Measurements from ENCODE around the gene SIPA1L3.

Gene SIPA1L3

GRCh38 chr19:38073841-38074685, 167.1 kb downstream of the SIPA1L3 start:
- no peak for DNase-seq

GRCh38 chr19:38076337-38076736, 169.3 kb downstream of the SIPA1L3 start:
- DNase-seq, result no peak

GRCh38 chr19:38078302-38078930, 171.4 kb downstream of the SIPA1L3 start:
- DNase-seq, result no peak

GRCh38 chr19:38079926-38080380, 172.9 kb downstream of the SIPA1L3 start:
- peak; percentile 67 for DNase-seq

GRCh38 chr19:38081547-38082255, 174.7 kb downstream of the SIPA1L3 start:
- no peak for DNase-seq

GRCh38 chr19:38082256-38083118, 175.5 kb downstream of the SIPA1L3 start:
- DNase-seq, result no peak

GRCh38 chr19:38084196-38084595, 177.2 kb downstream of the SIPA1L3 start:
- no peak for DNase-seq

- no peak for DNase-seq
Measured at GRCh38 chr19:38089440-38089839, 182.4 kb downstream of the SIPA1L3 start.

GRCh38 chr19:38093154-38093553, 186.1 kb downstream of the SIPA1L3 start:
- no peak for DNase-seq

- no peak for DNase-seq
Measured at GRCh38 chr19:38093587-38093986, 186.6 kb downstream of the SIPA1L3 start.

- DNase-seq, result peak; percentile 76
Measured at GRCh38 chr19:38095411-38096308, 188.7 kb downstream of the SIPA1L3 start.

- no peak for DNase-seq
Measured at GRCh38 chr19:38099966-38100365, 193.0 kb downstream of the SIPA1L3 start.

GRCh38 chr19:38100589-38100988, 193.6 kb downstream of the SIPA1L3 start:
- no peak for DNase-seq

GRCh38 chr19:38101723-38102122, 194.7 kb downstream of the SIPA1L3 start:
- DNase-seq, result no peak

- no peak for DNase-seq
Measured at GRCh38 chr19:38105574-38105973, 198.6 kb downstream of the SIPA1L3 start.

- no peak for DNase-seq
Measured at GRCh38 chr19:38107129-38107528, 200.1 kb downstream of the SIPA1L3 start.

- DNase-seq, result no peak
Measured at GRCh38 chr19:38111898-38112297, 204.9 kb downstream of the SIPA1L3 start.

- no peak for DNase-seq
Measured at GRCh38 chr19:38114651-38115050, 207.6 kb downstream of the SIPA1L3 start.

- no peak for DNase-seq
Measured at GRCh38 chr19:38115271-38115802, 208.3 kb downstream of the SIPA1L3 start.

- DNase-seq, result no peak
Measured at GRCh38 chr19:38118176-38118575, 211.2 kb downstream of the SIPA1L3 start.

GRCh38 chr19:38120471-38121025, 213.5 kb downstream of the SIPA1L3 start:
- DNase-seq, result no peak

All from suppressor macrophage treated with lipopolysaccharide for 4 hours (primary cell).